Calu3 (cell line): Measurements from ENCODE around the gene OPCML. TPM values are rescaled to one million over a fixed set of nuclear protein-coding genes. Genes with fewer than 3 reads are reported as not detected.

ENCODE experiments used
- BruUV-seq: library from RNA; stranded (reverse); fragments of 400-500 nt; replicated peaks from 2 replicates; lab custom pipeline; 2021; lab: Mats Ljungman, UMichigan
- CTCF ChIA-PET: fragments of 300-600 bp; sonication (Branson Sonifier 250); formaldehyde crosslinking; loops from one replicate; lab custom pipeline; 2022; ENCODE audit warnings: antibody characterized with exemption; lab: Charles Lee
- DNase-seq: peaks from one replicate; pipeline ENCODE4 v3.0.0; 2022
- H3K27ac Mint-ChIP-seq: one replicate; pipeline ENCODE4 v1.8.0; 2022; ENCODE audit warnings: mixed read lengths; ENCODE audit not compliant: unreplicated experiment
- H3K27me3 Mint-ChIP-seq: one replicate; pipeline ENCODE4 v1.8.0; 2022; ENCODE audit warnings: mixed read lengths; ENCODE audit not compliant: unreplicated experiment
- H3K36me3 Mint-ChIP-seq: one replicate; pipeline ENCODE4 v1.8.0; 2022; ENCODE audit warnings: mild to moderate bottlenecking, moderate library complexity, mixed read lengths; ENCODE audit not compliant: insufficient read depth, unreplicated experiment
- H3K4me1 Mint-ChIP-seq: one replicate; pipeline ENCODE4 v1.8.0; 2022; ENCODE audit warnings: mild to moderate bottlenecking, low read depth, mixed read lengths; ENCODE audit not compliant: unreplicated experiment
- H3K4me3 Mint-ChIP-seq: one replicate; pipeline ENCODE4 v1.8.0; 2022; ENCODE audit warnings: mild to moderate bottlenecking, low read depth, moderate library complexity, mixed read lengths; ENCODE audit not compliant: unreplicated experiment
- H3K9me3 Mint-ChIP-seq: one replicate; pipeline ENCODE4 v1.8.0; 2022; ENCODE audit warnings: low read depth, mixed read lengths; ENCODE audit not compliant: unreplicated experiment
- intact Hi-C: fragments of 100-400 bp; cut with micrococcal nuclease; formaldehyde crosslinking; loops from one replicate; pipeline ENCODE4 v1.10.0; 2022; ENCODE audit not compliant: unreplicated experiment
- total RNA-seq: library from RNA; stranded (reverse); gene quantifications from 2 replicates; pipeline ENCODE4 v1.2.3, GENCODE V29; 2022
- TF ChIP-seq, protein P1 (sequence below): fragments of 200-600 bp; IDR thresholded peaks from one replicate; pipeline ENCODE4 v1.8.0; 2022; ENCODE audit warnings: antibody characterized with exemption; ENCODE audit not compliant: unreplicated experiment

OPCML gene
- total RNA-seq, 1 experiment from 2014 or later = not detected

DNA sequence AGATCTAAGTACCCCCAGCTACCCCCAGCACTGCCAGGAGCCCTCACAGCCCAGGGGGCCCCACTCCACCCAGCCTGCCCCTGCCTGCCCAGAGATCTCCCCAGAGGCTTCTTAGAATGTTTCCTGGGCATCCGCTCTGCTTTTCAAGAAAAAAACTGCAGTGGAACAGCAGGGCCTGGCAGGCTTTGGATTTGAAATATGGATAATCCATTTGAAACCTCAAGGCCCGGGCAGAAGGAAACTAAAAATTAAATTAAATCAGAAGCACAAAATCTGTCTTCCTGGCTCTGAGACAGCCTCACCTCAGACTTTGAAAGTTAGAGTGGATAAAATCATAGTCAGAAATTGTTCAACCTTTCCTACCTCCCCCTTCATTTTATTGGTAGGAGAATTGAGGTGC, 273.6 kb downstream of the OPCML start:
- TF ChIP-seq, protein P1, sequence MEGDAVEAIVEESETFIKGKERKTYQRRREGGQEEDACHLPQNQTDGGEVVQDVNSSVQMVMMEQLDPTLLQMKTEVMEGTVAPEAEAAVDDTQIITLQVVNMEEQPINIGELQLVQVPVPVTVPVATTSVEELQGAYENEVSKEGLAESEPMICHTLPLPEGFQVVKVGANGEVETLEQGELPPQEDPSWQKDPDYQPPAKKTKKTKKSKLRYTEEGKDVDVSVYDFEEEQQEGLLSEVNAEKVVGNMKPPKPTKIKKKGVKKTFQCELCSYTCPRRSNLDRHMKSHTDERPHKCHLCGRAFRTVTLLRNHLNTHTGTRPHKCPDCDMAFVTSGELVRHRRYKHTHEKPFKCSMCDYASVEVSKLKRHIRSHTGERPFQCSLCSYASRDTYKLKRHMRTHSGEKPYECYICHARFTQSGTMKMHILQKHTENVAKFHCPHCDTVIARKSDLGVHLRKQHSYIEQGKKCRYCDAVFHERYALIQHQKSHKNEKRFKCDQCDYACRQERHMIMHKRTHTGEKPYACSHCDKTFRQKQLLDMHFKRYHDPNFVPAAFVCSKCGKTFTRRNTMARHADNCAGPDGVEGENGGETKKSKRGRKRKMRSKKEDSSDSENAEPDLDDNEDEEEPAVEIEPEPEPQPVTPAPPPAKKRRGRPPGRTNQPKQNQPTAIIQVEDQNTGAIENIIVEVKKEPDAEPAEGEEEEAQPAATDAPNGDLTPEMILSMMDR = no peak
- CTCF ChIA-PET = no interaction called here
- Mint-ChIP-seq H3K27me3 (no peaks in the 10 kb centered on the region), H3K36me3 (no peaks in the 10 kb centered on the region), H3K4me3 (no peak overlapping the region), H3K27ac (no peak overlapping the region), H3K4me1 (no peaks in the 10 kb centered on the region), H3K9me3 (peaks cover 16% of the 10 kb centered on the region)
- BruUV-seq = no TSS peak
- intact Hi-C loops = no loop called here
- DNase-seq = no peak

DNA sequence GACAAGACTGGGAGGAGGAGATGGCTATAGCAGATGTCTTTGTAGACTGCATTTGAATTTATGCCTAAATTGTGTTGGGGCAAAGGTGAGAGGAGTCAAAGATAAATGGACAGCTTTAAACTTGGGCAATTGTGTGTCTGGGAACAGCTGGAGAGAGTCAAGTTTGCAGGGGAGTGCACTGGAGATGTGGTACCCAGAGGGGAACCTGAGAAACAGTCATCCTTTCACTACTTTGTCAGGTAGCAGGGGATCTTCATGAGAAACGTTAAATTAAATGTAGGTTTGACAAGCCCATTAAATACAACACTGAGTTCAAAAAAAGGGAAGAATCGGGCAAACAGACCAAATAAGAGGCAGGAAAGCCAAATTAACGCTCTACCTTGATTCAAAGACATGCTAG, 277.7 kb downstream of the OPCML start:
- CTCF ChIA-PET = no interaction called here
- H3K4me1 Mint-ChIP-seq = no peaks in the 10 kb centered on the region
- no peak overlapping the region for H3K27ac Mint-ChIP-seq
- no peaks in the 10 kb centered on the region for H3K27me3 Mint-ChIP-seq
- no TSS peak for BruUV-seq
- intact Hi-C loops = no loop called here
- H3K36me3 Mint-ChIP-seq = no peaks in the 10 kb centered on the region
- no peak for DNase-seq
- H3K9me3 Mint-ChIP-seq = peaks cover 8% of the 10 kb centered on the region
- TF ChIP-seq, protein P1 = no peak
- H3K4me3 Mint-ChIP-seq = no peak overlapping the region

DNA sequence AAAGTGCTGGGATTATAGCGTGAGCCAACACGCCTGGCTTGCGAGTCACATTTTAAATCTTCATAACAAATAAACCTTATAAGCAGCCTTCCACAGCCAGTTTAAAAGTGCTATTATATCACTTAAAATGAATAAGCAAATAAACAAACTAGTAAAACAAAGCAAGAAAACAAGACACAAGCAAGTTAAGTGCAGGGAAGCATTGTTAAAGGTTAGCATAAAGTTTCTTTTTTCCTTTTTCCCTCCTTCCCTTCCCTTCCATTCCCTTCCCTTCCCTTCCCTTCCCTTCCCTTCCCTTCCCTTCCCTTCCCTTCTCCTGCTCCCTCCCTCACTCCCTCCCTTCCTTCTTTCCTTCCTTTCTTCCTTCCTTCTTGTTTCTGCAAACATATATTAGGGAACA, 278.7 kb downstream of the OPCML start:
- no TSS peak for BruUV-seq
- no peaks in the 10 kb centered on the region for H3K36me3 Mint-ChIP-seq
- TF ChIP-seq, protein P1 = no peak
- intact Hi-C loops = no loop called here
- CTCF ChIA-PET = no interaction called here
- H3K27me3 Mint-ChIP-seq = no peaks in the 10 kb centered on the region
- H3K4me1 Mint-ChIP-seq = no peaks in the 10 kb centered on the region
- DNase-seq = no peak
- H3K27ac Mint-ChIP-seq = no peak overlapping the region
- peaks cover 11% of the 10 kb centered on the region for H3K9me3 Mint-ChIP-seq
- no peak overlapping the region for H3K4me3 Mint-ChIP-seq

DNA sequence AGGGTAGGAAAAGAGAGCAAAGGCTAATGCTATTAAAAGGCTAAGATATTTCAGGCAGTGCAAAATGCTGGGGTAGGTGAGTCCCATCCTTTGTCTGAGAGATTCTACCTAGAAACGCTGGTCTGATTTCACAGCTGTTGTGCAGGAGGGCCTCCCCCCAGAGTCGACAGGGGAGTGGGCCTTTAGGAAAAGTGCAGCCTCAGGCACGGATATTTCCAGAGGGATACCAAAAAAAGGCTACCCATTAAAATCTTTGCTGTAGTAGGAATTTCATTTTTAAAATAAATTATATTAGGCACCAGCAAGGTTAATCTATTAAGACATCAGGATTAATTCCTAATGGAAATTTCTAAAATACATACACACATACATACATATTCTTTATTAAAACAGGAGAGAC, 280.5 kb downstream of the OPCML start:
- Mint-ChIP-seq H3K9me3 (peaks cover 24% of the 10 kb centered on the region), H3K27me3 (no peaks in the 10 kb centered on the region), H3K4me3 (no peak overlapping the region), H3K27ac (no peak overlapping the region), H3K4me1 (no peaks in the 10 kb centered on the region), H3K36me3 (no peaks in the 10 kb centered on the region)
- CTCF ChIA-PET = no interaction called here
- no TSS peak for BruUV-seq
- TF ChIP-seq, protein P1 = no peak
- intact Hi-C loops = no loop called here
- DNase-seq = no peak
